ENCODE measurements around the gene DIP2C.

DIP2C gene

GRCh38 chr10:716821-717220 lies 27.4 kb upstream of the DIP2C start:
- Histone ChIP-seq H3K4me1 (ENCODE audit: insufficient read depth, low read length) (no peaks in the 10 kb centered on the region), H3K27ac (ENCODE audit: low read length) (no peak overlapping the region), H3K79me2 (ENCODE audit: insufficient read depth, low read length) (no peaks in the 10 kb centered on the region), H3K27me3 (ENCODE audit: insufficient read depth, low read length, poor library complexity) (no peaks in the 10 kb centered on the region), H3K4me2 (ENCODE audit: insufficient read depth, low read length) (no peak overlapping the region), H2AFZ (ENCODE audit: low read depth, low read length) (no peak overlapping the region), H3K9ac (ENCODE audit: low read depth, low read length) (no peak overlapping the region), H4K20me1 (ENCODE audit: insufficient read depth, low read length) (no peaks in the 10 kb centered on the region), H3K9me3 (ENCODE audit: insufficient read depth, low read length, severe bottlenecking) (peaks cover 10% of the 10 kb centered on the region), H3K36me3 (ENCODE audit: insufficient read depth, low read length) (no peaks in the 10 kb centered on the region), H3K4me3 (ENCODE audit: low read depth in 1 of 2, low read length in 2 of 2) (no peak overlapping the region)
- TF ChIP-seq CTCF (IDR thresholded peaks at IDR 0.05; ENCODE audit: borderline replicate concordance, extremely low read depth, low read length, poor library complexity, severe bottlenecking) (no peak), EZH2 (IDR thresholded peaks at IDR 0.05; ENCODE audit: borderline replicate concordance, low read depth, low read length, severe bottlenecking) (no peak)
- no peak for ATAC-seq (ENCODE audit: insufficient read depth, low read depth)
- DNase-seq: no peak

GRCh38 chr10:714214-714613 lies 24.7 kb upstream of the DIP2C start:
- no peaks in the 10 kb centered on the region for H3K36me3 ChIP-seq (ENCODE audit: insufficient read depth, low read length)
- ATAC-seq (ENCODE audit: insufficient read depth, low read depth) (no peak), DNase-seq (no peak)
- H3K9ac ChIP-seq (ENCODE audit: low read depth, low read length): no peak overlapping the region
- TF ChIP-seq CTCF (IDR thresholded peaks at IDR 0.05; ENCODE audit: borderline replicate concordance, extremely low read depth, low read length, poor library complexity, severe bottlenecking): no peak
- TF ChIP-seq EZH2 (IDR thresholded peaks at IDR 0.05; ENCODE audit: borderline replicate concordance, low read depth, low read length, severe bottlenecking): no peak
- H3K27ac ChIP-seq (ENCODE audit: low read length): no peak overlapping the region
- H3K4me3 ChIP-seq (ENCODE audit: low read depth in 1 of 2, low read length in 2 of 2): no peak overlapping the region
- no peaks in the 10 kb centered on the region for H3K4me1 ChIP-seq (ENCODE audit: insufficient read depth, low read length)
- H2AFZ ChIP-seq (ENCODE audit: low read depth, low read length): no peak overlapping the region
- no peaks in the 10 kb centered on the region for H3K79me2 ChIP-seq (ENCODE audit: insufficient read depth, low read length)
- H3K9me3 ChIP-seq (ENCODE audit: insufficient read depth, low read length, severe bottlenecking): peaks cover 10% of the 10 kb centered on the region
- H3K4me2 ChIP-seq (ENCODE audit: insufficient read depth, low read length): no peak overlapping the region
- no peaks in the 10 kb centered on the region for H4K20me1 ChIP-seq (ENCODE audit: insufficient read depth, low read length)
- no peaks in the 10 kb centered on the region for H3K27me3 ChIP-seq (ENCODE audit: insufficient read depth, low read length, poor library complexity)

- H3K27me3 ChIP-seq (ENCODE audit: insufficient read depth, low read length, poor library complexity): no peaks in the 10 kb centered on the region
- H3K36me3 ChIP-seq (ENCODE audit: insufficient read depth, low read length): no peaks in the 10 kb centered on the region
- H4K20me1 ChIP-seq (ENCODE audit: insufficient read depth, low read length): no peaks in the 10 kb centered on the region
- H3K9me3 ChIP-seq (ENCODE audit: insufficient read depth, low read length, severe bottlenecking): peaks cover 10% of the 10 kb centered on the region
- TF ChIP-seq CTCF (IDR thresholded peaks at IDR 0.05; ENCODE audit: borderline replicate concordance, extremely low read depth, low read length, poor library complexity, severe bottlenecking) (no peak), EZH2 (IDR thresholded peaks at IDR 0.05; ENCODE audit: borderline replicate concordance, low read depth, low read length, severe bottlenecking) (no peak)
- no peak for ATAC-seq (ENCODE audit: insufficient read depth, low read depth)
- H3K4me2 ChIP-seq (ENCODE audit: insufficient read depth, low read length): no peak overlapping the region
- DNase-seq: no peak
- H3K79me2 ChIP-seq (ENCODE audit: insufficient read depth, low read length): no peaks in the 10 kb centered on the region
- no peak overlapping the region for H3K9ac ChIP-seq (ENCODE audit: low read depth, low read length)
- H3K4me1 ChIP-seq (ENCODE audit: insufficient read depth, low read length): no peaks in the 10 kb centered on the region
- no peak overlapping the region for H3K27ac ChIP-seq (ENCODE audit: low read length)
- H2AFZ ChIP-seq (ENCODE audit: low read depth, low read length): no peak overlapping the region
- no peak overlapping the region for H3K4me3 ChIP-seq (ENCODE audit: low read depth in 1 of 2, low read length in 2 of 2)
These were observed 23.1 kb upstream of the DIP2C start for GRCh38 chr10:712575-712974.

- no peak overlapping the region for H3K27ac ChIP-seq (ENCODE audit: low read length)
- no peaks in the 10 kb centered on the region for H3K27me3 ChIP-seq (ENCODE audit: insufficient read depth, low read length, poor library complexity)
These were observed 22.6 kb upstream of the DIP2C start for GRCh38 chr10:712089-712488.

More at GRCh38 chr10:712089-712488, 22.6 kb upstream of the DIP2C start:
- Histone ChIP-seq H3K4me2 (ENCODE audit: insufficient read depth, low read length) (no peak overlapping the region), H3K4me3 (ENCODE audit: low read depth in 1 of 2, low read length in 2 of 2) (no peak overlapping the region), H3K79me2 (ENCODE audit: insufficient read depth, low read length) (no peaks in the 10 kb centered on the region), H2AFZ (ENCODE audit: low read depth, low read length) (no peak overlapping the region), H3K9me3 (ENCODE audit: insufficient read depth, low read length, severe bottlenecking) (peaks cover 10% of the 10 kb centered on the region), H4K20me1 (ENCODE audit: insufficient read depth, low read length) (no peaks in the 10 kb centered on the region), H3K9ac (ENCODE audit: low read depth, low read length) (no peak overlapping the region), H3K4me1 (ENCODE audit: insufficient read depth, low read length) (no peaks in the 10 kb centered on the region), H3K36me3 (ENCODE audit: insufficient read depth, low read length) (no peaks in the 10 kb centered on the region)
- DNase-seq (no peak), ATAC-seq (ENCODE audit: insufficient read depth, low read depth) (no peak)
- TF ChIP-seq CTCF (IDR thresholded peaks at IDR 0.05; ENCODE audit: borderline replicate concordance, extremely low read depth, low read length, poor library complexity, severe bottlenecking): no peak
- TF ChIP-seq EZH2 (IDR thresholded peaks at IDR 0.05; ENCODE audit: borderline replicate concordance, low read depth, low read length, severe bottlenecking): no peak

All from DND-41 (cell line).